ENCODE measurements around the gene CTCFL. TPM values are rescaled to one million over a fixed set of nuclear protein-coding genes. Genes with fewer than 3 reads are reported as not detected.

CTCFL gene
- total and polyA plus RNA-seq, 2 donors (not counting 3 experiments of a cell fraction or from before 2014, with no cell fraction given), result not detected

DNA sequence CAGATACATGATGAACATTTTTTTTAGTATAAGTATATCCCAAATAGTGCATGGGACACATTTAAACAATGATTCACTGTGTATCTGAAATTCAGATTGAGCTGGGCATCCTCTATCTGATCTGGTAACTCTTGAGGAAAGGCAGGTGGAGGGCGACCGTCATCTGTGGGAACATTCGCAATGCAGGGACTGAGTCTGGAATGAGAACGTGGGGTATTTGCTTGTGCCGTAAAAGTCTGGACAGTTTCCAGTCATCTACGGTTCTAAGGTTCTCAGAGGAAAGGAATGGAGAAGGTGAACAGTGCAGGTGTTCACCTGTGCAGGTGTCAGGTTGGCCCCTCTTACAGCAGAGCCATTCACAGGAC lies 22.6 kb downstream of the CTCFL start:
- POLR2A ChIA-PET, result no interaction called here
- Histone ChIP-seq H3K79me2 (ENCODE audit: control insufficient read depth, insufficient read depth, low read length) (no peaks in the 10 kb centered on the region), H4K20me1 (replicated peaks; ENCODE audit: control insufficient read depth, extremely low read depth, insufficient read depth, low read length) (no peaks in the 10 kb centered on the region), H3K4me1 (ENCODE audit: control insufficient read depth, extremely low read depth, insufficient read depth, low read length) (no peaks in the 10 kb centered on the region), H3K9me3 (replicated peaks; ENCODE audit: control insufficient read depth, insufficient read depth, low read length) (no peaks in the 10 kb centered on the region), H2AFZ (ENCODE audit: low read depth, low read length) (no peak overlapping the region), H3K4me2 (ENCODE audit: insufficient read depth, low read length) (no peak overlapping the region), H3K4me3 (replicated peaks in 1 of 3; ENCODE audit: insufficient read depth in 1 of 3, low read depth in 1 of 3, low read length in 3 of 3) (no peak overlapping the region), H3K27ac (ENCODE audit: insufficient read depth, low read depth, low read length) (no peak overlapping the region), H3K36me3 (ENCODE audit: control insufficient read depth in 2 of 2, extremely low read depth in 1 of 2, insufficient read depth in 2 of 2, low read length in 2 of 2) (no peaks in the 10 kb centered on the region), H3K9ac (replicated peaks; ENCODE audit: extremely low read depth, insufficient read depth, low read length) (no peak overlapping the region), H3K27me3 (ENCODE audit: control insufficient read depth in 2 of 2, insufficient read depth in 2 of 2, low read length in 2 of 2) (peaks cover 8 to 10% of the 10 kb centered on the region in 2 experiments), H3K9me1 (replicated peaks; ENCODE audit: control insufficient read depth, extremely low read depth, insufficient read depth, low read length) (no peaks in the 10 kb centered on the region)
- no peak for TF ChIP-seq JUN (IDR thresholded peaks at IDR 0.05; ENCODE audit: borderline replicate concordance, insufficient read depth, insufficient read length, low read depth)
- no peak for TF ChIP-seq POLR2A (IDR thresholded peaks at IDR 0.05; ENCODE audit: low read depth, low read length)
- no peak for TF ChIP-seq MYC (IDR thresholded peaks at IDR 0.05; ENCODE audit: low read depth, low read length)
- TF ChIP-seq FOS (IDR thresholded peaks at IDR 0.05; ENCODE audit: borderline replicate concordance, insufficient read depth, low read length), result no peak
- TF ChIP-seq, protein P1, sequence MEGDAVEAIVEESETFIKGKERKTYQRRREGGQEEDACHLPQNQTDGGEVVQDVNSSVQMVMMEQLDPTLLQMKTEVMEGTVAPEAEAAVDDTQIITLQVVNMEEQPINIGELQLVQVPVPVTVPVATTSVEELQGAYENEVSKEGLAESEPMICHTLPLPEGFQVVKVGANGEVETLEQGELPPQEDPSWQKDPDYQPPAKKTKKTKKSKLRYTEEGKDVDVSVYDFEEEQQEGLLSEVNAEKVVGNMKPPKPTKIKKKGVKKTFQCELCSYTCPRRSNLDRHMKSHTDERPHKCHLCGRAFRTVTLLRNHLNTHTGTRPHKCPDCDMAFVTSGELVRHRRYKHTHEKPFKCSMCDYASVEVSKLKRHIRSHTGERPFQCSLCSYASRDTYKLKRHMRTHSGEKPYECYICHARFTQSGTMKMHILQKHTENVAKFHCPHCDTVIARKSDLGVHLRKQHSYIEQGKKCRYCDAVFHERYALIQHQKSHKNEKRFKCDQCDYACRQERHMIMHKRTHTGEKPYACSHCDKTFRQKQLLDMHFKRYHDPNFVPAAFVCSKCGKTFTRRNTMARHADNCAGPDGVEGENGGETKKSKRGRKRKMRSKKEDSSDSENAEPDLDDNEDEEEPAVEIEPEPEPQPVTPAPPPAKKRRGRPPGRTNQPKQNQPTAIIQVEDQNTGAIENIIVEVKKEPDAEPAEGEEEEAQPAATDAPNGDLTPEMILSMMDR (IDR thresholded peaks at IDR 0.05; ENCODE audit: extremely low read depth in 1 of 2, insufficient read depth in 1 of 2, low read depth in 1 of 2, low read length in 2 of 2), result no peak
- TF ChIP-seq EZH2 (IDR thresholded peaks at IDR 0.05; ENCODE audit: borderline replicate concordance, low read depth, low read length, severe bottlenecking), result no peak
- no peak for TF ChIP-seq POLR2AphosphoS5 (IDR thresholded peaks at IDR 0.05; ENCODE audit: insufficient read depth, low read depth, low read length)
- TF ChIP-seq, protein P2, sequence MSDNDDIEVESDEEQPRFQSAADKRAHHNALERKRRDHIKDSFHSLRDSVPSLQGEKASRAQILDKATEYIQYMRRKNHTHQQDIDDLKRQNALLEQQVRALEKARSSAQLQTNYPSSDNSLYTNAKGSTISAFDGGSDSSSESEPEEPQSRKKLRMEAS (IDR thresholded peaks at IDR 0.05; ENCODE audit: insufficient read depth, insufficient read length), result no peak
- TF ChIP-seq GATA2 (IDR thresholded peaks at IDR 0.05; ENCODE audit: insufficient read depth, insufficient read length, low read depth, low read length), result no peak
- DNase-seq (ENCODE audit: low read depth, low spot score) (no peak), FAIRE-seq (no peak)
- BruUV-seq (replicated peaks), result no TSS peak
- dilution Hi-C loops (cut with MboI; ENCODE audit: extremely low pct_ligation_motif_present, low sequenced_read_pairs), result no loop called here
- intact Hi-C loops (cut with micrococcal nuclease), result no loop called here
- CTCF ChIA-PET, result interaction anchor here (1.4 kb wide), 1 partner anchor 678 kb away, joined by 3 read pairs; no protein-coding TSS in a partner anchor

Measured in endothelial cell of umbilical vein (primary cell).